ENCODE results near the gene MTURN.
"Not testable (repeated sequence)": the region's sequence is repeated elsewhere in the genome, so short reads cannot be mapped to it uniquely, and the experiment has no call there.

The MTURN gene

DNA sequence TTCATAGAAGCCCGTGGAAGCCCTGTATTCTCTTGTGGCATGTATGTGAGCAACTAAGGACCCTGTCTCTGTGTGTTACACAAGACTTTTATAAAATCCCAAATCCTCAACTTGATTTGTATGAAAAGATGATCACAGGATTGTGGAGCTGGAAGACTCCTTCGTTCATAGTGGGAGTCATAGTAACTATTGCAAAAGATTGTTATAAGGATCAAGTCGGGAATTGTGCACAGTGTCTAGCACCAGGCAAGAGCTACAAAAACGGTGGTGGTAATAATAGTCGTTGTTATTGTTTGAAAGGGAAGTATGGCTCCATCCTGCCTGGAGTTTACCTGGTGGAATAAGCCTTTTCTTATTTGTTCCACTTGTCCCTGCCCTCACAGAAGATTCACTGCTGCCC is 42.8 kb upstream of the MTURN start:
- H3K27me3 Mint-ChIP-seq (ENCODE audit: low read depth), result no peaks in the 10 kb centered on the region
- no peak overlapping the region for H3K4me3 Mint-ChIP-seq
- TF ChIP-seq, protein P1, sequence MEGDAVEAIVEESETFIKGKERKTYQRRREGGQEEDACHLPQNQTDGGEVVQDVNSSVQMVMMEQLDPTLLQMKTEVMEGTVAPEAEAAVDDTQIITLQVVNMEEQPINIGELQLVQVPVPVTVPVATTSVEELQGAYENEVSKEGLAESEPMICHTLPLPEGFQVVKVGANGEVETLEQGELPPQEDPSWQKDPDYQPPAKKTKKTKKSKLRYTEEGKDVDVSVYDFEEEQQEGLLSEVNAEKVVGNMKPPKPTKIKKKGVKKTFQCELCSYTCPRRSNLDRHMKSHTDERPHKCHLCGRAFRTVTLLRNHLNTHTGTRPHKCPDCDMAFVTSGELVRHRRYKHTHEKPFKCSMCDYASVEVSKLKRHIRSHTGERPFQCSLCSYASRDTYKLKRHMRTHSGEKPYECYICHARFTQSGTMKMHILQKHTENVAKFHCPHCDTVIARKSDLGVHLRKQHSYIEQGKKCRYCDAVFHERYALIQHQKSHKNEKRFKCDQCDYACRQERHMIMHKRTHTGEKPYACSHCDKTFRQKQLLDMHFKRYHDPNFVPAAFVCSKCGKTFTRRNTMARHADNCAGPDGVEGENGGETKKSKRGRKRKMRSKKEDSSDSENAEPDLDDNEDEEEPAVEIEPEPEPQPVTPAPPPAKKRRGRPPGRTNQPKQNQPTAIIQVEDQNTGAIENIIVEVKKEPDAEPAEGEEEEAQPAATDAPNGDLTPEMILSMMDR (IDR thresholded peaks at IDR 0.05; ENCODE audit: unreplicated experiment in 3 of 3), result no peak
- H3K36me3 Mint-ChIP-seq (ENCODE audit: low read depth), result peaks cover 53% of the 10 kb centered on the region
- H3K9me3 Mint-ChIP-seq, result peaks cover 16% of the 10 kb centered on the region
- no peaks in the 10 kb centered on the region for H3K4me1 Mint-ChIP-seq
- H3K27ac Mint-ChIP-seq, result no peak overlapping the region

DNA sequence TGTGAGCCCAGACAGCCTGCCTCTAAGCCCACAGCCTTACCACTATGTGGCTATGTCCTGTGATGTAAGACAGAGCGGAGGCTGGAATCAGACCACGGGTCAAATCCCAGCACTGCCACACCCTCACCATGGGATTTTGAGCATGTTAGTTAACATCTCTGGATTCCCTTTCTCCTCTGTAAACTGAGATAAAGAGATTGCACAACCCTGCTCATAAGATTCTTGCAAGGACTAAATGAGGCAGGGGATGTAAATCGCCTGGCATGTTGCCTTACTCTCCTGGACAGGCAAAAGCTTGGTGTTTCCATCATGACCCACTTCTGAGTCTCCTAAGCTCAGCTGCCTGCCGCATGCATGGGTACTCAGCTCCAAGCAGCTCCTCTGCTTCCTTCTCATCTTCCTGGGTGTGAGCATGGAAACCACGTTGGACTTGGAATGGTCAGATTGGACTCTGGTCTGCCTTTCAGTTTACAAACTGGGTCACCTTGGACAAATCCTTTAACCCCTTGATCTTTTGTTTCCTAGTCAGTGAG is 41.3 kb upstream of the MTURN start:
- peaks cover 26% of the 10 kb centered on the region for H3K9me3 Mint-ChIP-seq
- H3K4me3 Mint-ChIP-seq, result no peak overlapping the region
- H3K27me3 Mint-ChIP-seq (ENCODE audit: low read depth), result no peaks in the 10 kb centered on the region
- H3K36me3 Mint-ChIP-seq (ENCODE audit: low read depth), result peaks cover 58% of the 10 kb centered on the region
- no peaks in the 10 kb centered on the region for H3K4me1 Mint-ChIP-seq
- TF ChIP-seq, protein P1 (IDR thresholded peaks at IDR 0.05; ENCODE audit: unreplicated experiment in 3 of 3), result no peak
- no peak overlapping the region for H3K27ac Mint-ChIP-seq

DNA sequence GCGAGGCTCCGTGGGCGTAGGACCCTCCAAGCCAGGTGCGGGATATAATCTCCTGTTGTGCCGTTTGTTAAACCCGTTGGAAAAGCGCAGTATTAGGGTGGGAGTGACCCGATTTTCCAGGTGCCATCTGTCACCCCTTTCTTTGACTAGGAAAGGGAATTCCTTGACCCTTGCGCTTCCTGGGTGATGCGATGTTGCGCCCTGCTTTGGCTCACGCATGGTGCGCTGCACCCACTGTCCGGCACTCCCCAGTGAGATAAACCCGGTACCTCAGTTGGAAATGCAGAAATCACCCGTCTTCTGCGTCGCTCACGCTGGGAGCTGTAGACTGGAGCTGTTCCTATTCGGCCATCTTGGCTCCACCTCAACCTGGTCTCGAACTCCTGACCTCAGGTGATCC is 36.2 kb upstream of the MTURN start:
- not testable (repeated sequence) for H3K4me1 Mint-ChIP-seq; H3K27me3 Mint-ChIP-seq (ENCODE audit: low read depth); H3K27ac Mint-ChIP-seq; H3K4me3 Mint-ChIP-seq
- Mint-ChIP-seq H3K36me3 (ENCODE audit: low read depth) (peaks cover 77% of the 10 kb centered on the region), H3K9me3 (peaks cover 39% of the 10 kb centered on the region)

DNA sequence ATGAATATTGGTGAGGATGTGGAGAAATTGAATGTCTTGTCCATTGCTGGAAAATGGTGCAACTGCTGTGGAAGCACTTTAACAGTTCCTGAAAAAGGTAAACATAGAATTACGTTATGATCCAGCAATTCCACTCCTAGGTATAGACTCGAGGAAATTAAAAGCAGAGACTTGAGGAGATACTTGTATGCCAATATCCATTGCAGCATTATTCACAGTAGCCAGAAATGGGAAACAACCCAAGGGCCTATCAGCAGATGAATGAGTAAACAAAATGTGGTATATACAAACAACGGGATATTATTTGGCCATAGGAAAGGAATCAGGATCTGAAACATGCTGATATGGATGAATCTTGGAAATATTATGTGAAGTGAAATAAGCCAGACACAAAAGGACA is 32.5 kb upstream of the MTURN start:
- Mint-ChIP-seq H3K4me1 (no peaks in the 10 kb centered on the region), H3K9me3 (peaks cover 20% of the 10 kb centered on the region), H3K27me3 (ENCODE audit: low read depth) (no peaks in the 10 kb centered on the region), H3K27ac (no peak overlapping the region), H3K36me3 (ENCODE audit: low read depth) (peaks cover 48% of the 10 kb centered on the region), H3K4me3 (no peak overlapping the region)
- TF ChIP-seq, protein P1 (IDR thresholded peaks at IDR 0.05; ENCODE audit: unreplicated experiment in 3 of 3), result no peak

DNA sequence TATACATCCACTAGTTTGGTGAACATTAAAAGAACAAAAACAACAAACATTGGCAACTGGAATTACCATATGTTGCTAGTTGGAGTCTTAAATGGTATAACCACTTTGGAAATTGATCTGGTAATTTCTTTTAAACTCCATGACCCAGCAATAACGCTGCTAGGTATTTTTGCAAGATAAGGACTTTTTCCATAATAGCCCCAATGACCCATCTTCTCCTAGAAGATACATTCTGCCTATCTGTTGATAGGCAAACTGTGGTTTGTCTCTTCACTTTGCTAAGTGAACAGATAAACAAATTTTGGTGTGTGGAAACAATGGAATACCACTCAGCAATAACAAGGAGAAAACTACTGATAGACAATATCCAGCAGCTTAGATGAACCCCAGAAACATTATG is 30.6 kb upstream of the MTURN start:
- Mint-ChIP-seq H3K27me3 (ENCODE audit: low read depth) (no peaks in the 10 kb centered on the region), H3K4me1 (no peaks in the 10 kb centered on the region), H3K36me3 (ENCODE audit: low read depth) (peaks cover 39% of the 10 kb centered on the region), H3K9me3 (peaks cover 12% of the 10 kb centered on the region), H3K27ac (no peak overlapping the region), H3K4me3 (no peak overlapping the region)
- TF ChIP-seq, protein P1 (IDR thresholded peaks at IDR 0.05; ENCODE audit: unreplicated experiment in 3 of 3), result no peak

DNA sequence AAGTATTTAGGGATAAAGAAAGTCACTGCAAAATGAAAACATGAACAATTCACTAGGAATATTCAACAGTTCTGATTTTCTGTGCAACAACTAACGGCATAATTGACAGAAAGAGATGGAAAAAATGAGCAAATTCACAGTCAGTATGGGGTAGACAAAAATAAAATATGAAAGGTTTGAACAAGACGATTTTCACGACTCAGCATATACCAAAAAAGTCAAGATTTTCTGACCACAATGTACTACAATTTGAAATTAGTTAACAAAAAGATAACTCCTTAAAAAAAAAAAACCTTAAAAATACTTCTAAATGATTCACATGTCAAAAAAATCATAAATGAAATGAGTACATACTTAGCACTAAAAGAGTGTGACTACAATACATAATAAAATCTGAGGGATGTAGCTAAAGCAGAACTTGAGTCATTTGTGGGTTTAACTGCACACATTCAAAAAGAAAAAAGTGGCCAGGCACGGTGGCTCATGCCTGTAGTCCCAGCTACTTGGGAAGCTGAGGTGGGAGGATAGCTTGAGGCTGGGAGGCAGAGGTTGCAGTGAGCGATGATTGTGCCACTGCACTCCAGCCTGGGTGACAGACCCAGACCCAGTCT is 22.6 kb upstream of the MTURN start:
- Mint-ChIP-seq H3K4me3 (no peak overlapping the region), H3K27me3 (ENCODE audit: low read depth) (no peaks in the 10 kb centered on the region)
- TF ChIP-seq, protein P1 (IDR thresholded peaks at IDR 0.05; ENCODE audit: unreplicated experiment in 3 of 3), result no peak

More for the DNA sequence above, 22.6 kb upstream of the MTURN start:
- H3K27ac Mint-ChIP-seq, result no peak overlapping the region
- peaks cover 56% of the 10 kb centered on the region for H3K36me3 Mint-ChIP-seq (ENCODE audit: low read depth)
- H3K9me3 Mint-ChIP-seq, result peaks cover 41% of the 10 kb centered on the region
- peaks cover 10% of the 10 kb centered on the region for H3K4me1 Mint-ChIP-seq

All from nephron (organoid).